Esophagus muscularis mucosa (tissue), 4 donors: ENCODE results near the gene NPTXR.

Experiments used
- CTCF ChIP-seq, 3 experiments: fragments of 200-600 bp in 2 of 3; fragments of 450-650 bp in 1 of 3; sonication (generic) in 2 of 3; IDR thresholded peaks; one replicate each; pipeline ENCODE4 v1.5.1; 2017 to 2019; ENCODE audit warnings: antibody characterized with exemption in 3 of 3, mild to moderate bottlenecking in 2 of 3, moderate library complexity in 1 of 3
- EP300 ChIP-seq: sonication (generic); formaldehyde crosslinking; IDR thresholded peaks from one replicate; pipeline ENCODE4 v1.6.1; 2017; ENCODE audit warnings: antibody characterized with exemption
- POLR2A ChIP-seq: fragments of 450-650 bp; IDR thresholded peaks from one replicate; pipeline ENCODE4 v1.6.1; 2017; ENCODE audit warnings: antibody characterized with exemption, moderate library complexity, mild to moderate bottlenecking, low read depth
- POLR2AphosphoS5 ChIP-seq, 2 donors: sonication (generic); formaldehyde crosslinking; IDR thresholded peaks; one replicate each; pipeline ENCODE4 v1.6.1; 2017; ENCODE audit warnings: antibody characterized with exemption in 2 of 2

GRCh38 chr22:38852522-38852921, 8.7 kb upstream of the NPTXR start:
- TF ChIP-seq POLR2A (no peak), CTCF (IDR thresholded peaks at IDR 0.05) (no peak), EP300 (no peak), POLR2AphosphoS5 (IDR thresholded peaks at IDR 0.05) (no peak)
